ENCODE data around the gene FDXR. TPM values are rescaled to one million over a fixed set of nuclear protein-coding genes. Genes with fewer than 3 reads are reported as not detected.
A peak's percentile ranks its signal among the peaks of the same experiment; 100 is the strongest.

Gene FDXR
- total RNA-seq, 4 donors from 2014 or later: 2.1 to 6.0 (median 3.2) TPM

DNA sequence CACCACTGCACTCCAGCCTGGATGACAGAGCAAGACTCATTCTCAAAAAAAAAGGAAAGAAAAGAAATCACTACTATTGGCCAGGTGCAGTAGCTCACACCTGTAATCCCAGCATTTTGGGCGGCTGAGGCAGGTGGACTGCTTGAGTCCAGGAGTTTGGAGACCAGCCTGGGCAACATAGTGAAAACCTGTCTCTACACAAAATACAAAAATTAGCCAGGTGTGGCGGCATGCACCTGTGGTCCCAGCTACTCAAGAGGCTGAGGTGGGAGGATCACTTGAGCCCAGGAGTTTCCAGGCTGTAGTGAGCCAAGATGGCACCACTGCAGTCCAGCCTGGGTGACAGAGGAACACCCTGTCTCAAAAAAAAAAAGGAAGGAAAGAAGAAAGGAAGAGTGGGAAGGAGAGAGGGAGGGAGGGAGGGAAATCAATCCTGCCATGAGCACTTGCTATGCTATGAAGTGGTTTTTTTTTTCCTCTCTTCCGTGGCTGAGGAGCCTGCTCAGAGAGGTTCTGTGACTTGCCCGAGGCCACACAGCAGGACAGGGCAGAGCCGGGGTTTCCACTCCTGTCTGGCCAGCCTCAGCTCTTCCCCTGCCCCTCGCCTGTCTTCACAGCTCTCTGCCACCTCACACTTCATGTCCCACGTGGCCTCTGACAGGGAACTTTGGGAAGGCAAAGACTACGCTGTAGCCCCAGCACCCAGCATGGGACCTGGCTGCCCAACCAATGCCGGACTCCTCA lies 24.0 kb downstream of the FDXR start:
- H3K4me3 ChIP-seq: no peak overlapping the region
- H3K36me3 ChIP-seq: no peaks in the 10 kb centered on the region
- TF ChIP-seq CTCF (IDR thresholded peaks at IDR 0.05 in 4 of 5, conservative IDR thresholded peaks at IDR 0.05 in 1 of 5) (no peak), POLR2A (IDR thresholded peaks at IDR 0.05) (no peak)
- in situ Hi-C loops (cut with MboI; ENCODE audit: low sequenced_read_pairs in 4 of 4): no loop called here
- intact Hi-C loops (cut with DNase I; ENCODE audit: low total_unique reads): no loop called here
- DNase-seq (no peak), ATAC-seq (no peak)
- H3K4me1 ChIP-seq: no peaks in the 10 kb centered on the region
- no peak overlapping the region for H3K27ac ChIP-seq
- H3K9me3 ChIP-seq: no peaks in the 10 kb centered on the region
- peaks cover 30 to 49% (median 32%) of the 10 kb centered on the region in 3 donors for H3K27me3 ChIP-seq

GRCh38 chr17:74846621-74847020 lies 26.2 kb downstream of the FDXR start:
- in situ Hi-C loops (cut with MboI; ENCODE audit: low sequenced_read_pairs in 4 of 4): no loop called here
- peaks cover 11 to 35% (median 27%) of the 10 kb centered on the region in 3 donors for H3K27me3 ChIP-seq

GRCh38 chr17:74843352-74843627 lies 29.5 kb downstream of the FDXR start:
- ATAC-seq (no peak), DNase-seq (no peak)
- Histone ChIP-seq H3K27ac (no peak overlapping the region), H3K4me3 (no peak overlapping the region), H3K9me3 (no peaks in the 10 kb centered on the region), H3K36me3 (no peaks in the 10 kb centered on the region), H3K4me1 (peaks cover 15 to 17% of the 10 kb centered on the region in 2 donors), H3K27me3 (peaks cover 0 to 20% (median 19%) of the 10 kb centered on the region in 3 donors)
- in situ Hi-C loops (cut with MboI; ENCODE audit: low sequenced_read_pairs in 4 of 4): no loop called here
- intact Hi-C loops (cut with DNase I; ENCODE audit: low total_unique reads): loop anchor here (2.0 kb wide), 1 partner anchor 22 kb away; no protein-coding TSS in a partner anchor
- TF ChIP-seq POLR2A (IDR thresholded peaks at IDR 0.05) (no peak), CTCF (IDR thresholded peaks at IDR 0.05 in 4 of 5, conservative IDR thresholded peaks at IDR 0.05 in 1 of 5) (no peak)

More at GRCh38 chr17:74846621-74847020, 26.2 kb downstream of the FDXR start:
- H3K9me3 ChIP-seq: no peaks in the 10 kb centered on the region
- no peak for DNase-seq
- TF ChIP-seq CTCF (IDR thresholded peaks at IDR 0.05 in 4 of 5, conservative IDR thresholded peaks at IDR 0.05 in 1 of 5) (no peak), POLR2A (IDR thresholded peaks at IDR 0.05) (no peak)
- intact Hi-C loops (cut with DNase I; ENCODE audit: low total_unique reads): no loop called here
- no peaks in the 10 kb centered on the region for H3K36me3 ChIP-seq
- no peak overlapping the region for H3K4me3 ChIP-seq
- no peak overlapping the region for H3K27ac ChIP-seq
- peaks cover 1 to 4% of the 10 kb centered on the region in 2 donors for H3K4me1 ChIP-seq
- ATAC-seq: no peak

GRCh38 chr17:74842599-74843351 lies 30.0 kb downstream of the FDXR start:
- Histone ChIP-seq H3K4me1 (peaks cover 15 to 17% of the 10 kb centered on the region in 2 donors), H3K9me3 (no peaks in the 10 kb centered on the region), H3K4me3 (peak overlapping the region in 3 of 4 donors; percentile 19 to 34 (median 22)), H3K27ac (no peak overlapping the region), H3K27me3 (peaks cover 0 to 20% (median 19%) of the 10 kb centered on the region in 3 donors), H3K36me3 (peaks cover 0 to 2% of the 10 kb centered on the region in 2 donors)
- DNase-seq (no peak), ATAC-seq (peak; percentile 39 to 69)
- in situ Hi-C loops (cut with MboI; ENCODE audit: low sequenced_read_pairs in 4 of 4) (no loop called here), intact Hi-C loops (cut with DNase I; ENCODE audit: low total_unique reads) (loop anchor here (2.0 kb wide), 1 partner anchor 22 kb away; no protein-coding TSS in a partner anchor)
- no peak for TF ChIP-seq POLR2A (IDR thresholded peaks at IDR 0.05)
- peak; percentile 35 to 63 (median 40) for TF ChIP-seq CTCF (IDR thresholded peaks at IDR 0.05 in 4 of 5, conservative IDR thresholded peaks at IDR 0.05 in 1 of 5)

Data from gastrocnemius medialis (tissue), 4 donors.